Endothelial cell of umbilical vein (primary cell): ENCODE results near the gene PRKG1. TPM values are rescaled to one million over a fixed set of nuclear protein-coding genes. Genes with fewer than 3 reads are reported as not detected.
A peak's percentile ranks its signal among the peaks of the same experiment; 100 is the strongest.

ENCODE experiments used
- BruUV-seq: library from RNA; stranded (reverse); fragments of 400-500 nt; replicated peaks from 2 replicates; lab custom pipeline; 2021; lab: Mats Ljungman, UMichigan
- CTCF ChIA-PET: fragments of 300-600, 350-600 bp; sonication (Branson Sonifier 250); formaldehyde crosslinking; loops from one replicate; lab custom pipeline; 2021; ENCODE audit warnings: antibody characterized with exemption, inconsistent platforms; lab: Charles Lee
- POLR2A ChIA-PET: fragments of 300-600, 350-600 bp; sonication (Branson Sonifier 250); formaldehyde crosslinking; loops from one replicate; lab custom pipeline; 2021; ENCODE audit warnings: antibody characterized with exemption, inconsistent platforms; lab: Charles Lee
- DNase-seq: peaks from one replicate; pipeline ENCODE4 v3.0.0-alpha.2; 2011; ENCODE audit warnings: low read depth, low spot score
- FAIRE-seq: peaks from 2 replicates; lab custom pipeline; 2011; peaks lifted over from hg19 to GRCh38; lab: Jason Lieb, UNC
- H2AFZ ChIP-seq: 2 replicates; pipeline ENCODE4 v1.6.0; 2012; ENCODE audit warnings: low read depth, low read length, control low read depth, inconsistent platforms
- H3K27ac ChIP-seq: 2 replicates; pipeline ENCODE4 v1.5.1; 2011; ENCODE audit warnings: low read depth, mild to moderate bottlenecking, control low read depth, low read length, moderate library complexity; ENCODE audit not compliant: insufficient read depth
- H3K27me3 ChIP-seq, 2 experiments: 2 replicates each; pipeline versions ENCODE4 v1.6.0 to v1.6.1; 2011; ENCODE audit warnings: low read length in 2 of 2, mixed read lengths in 1 of 2; ENCODE audit not compliant: control insufficient read depth in 2 of 2, insufficient read depth in 2 of 2
- H3K36me3 ChIP-seq, 2 experiments: 2 replicates in 1 of 2; 3 replicates in 1 of 2; pipeline ENCODE4 v1.5.1; 2011; ENCODE audit warnings: low read length in 2 of 2, mild to moderate bottlenecking in 1 of 2, moderate library complexity in 1 of 2; ENCODE audit not compliant: control insufficient read depth in 2 of 2, insufficient read depth in 2 of 2; ENCODE audit errors: extremely low read depth in 1 of 2
- H3K4me1 ChIP-seq: 3 replicates; pipeline ENCODE4 v1.5.1; 2011; ENCODE audit warnings: mild to moderate bottlenecking, low read length; ENCODE audit not compliant: control insufficient read depth, insufficient read depth; ENCODE audit errors: extremely low read depth
- H3K4me2 ChIP-seq: 2 replicates; pipeline ENCODE4 v1.6.1; 2011; ENCODE audit warnings: low read length, control low read depth, mixed read lengths; ENCODE audit not compliant: insufficient read depth
- H3K4me3 ChIP-seq, 3 experiments: fragments of 200-600 bp in 1 of 3; sonication (generic), shearing (Covaris generic) in 1 of 3; replicated peaks in 1 of 3; 2 replicates each; pipeline ENCODE4 v1.5.1; 2011 to 2016; ENCODE audit warnings: control low read depth in 3 of 3, low read length in 3 of 3, mild to moderate bottlenecking in 2 of 3, inconsistent platforms in 1 of 3, low read depth in 1 of 3, moderate library complexity in 1 of 3; ENCODE audit not compliant: insufficient read depth in 1 of 3
- H3K79me2 ChIP-seq: 2 replicates; pipeline ENCODE4 v1.6.0; 2012; ENCODE audit warnings: low read length, inconsistent platforms; ENCODE audit not compliant: control insufficient read depth, insufficient read depth
- H3K9ac ChIP-seq: replicated peaks from 2 replicates; pipeline ENCODE3; 2011; ENCODE audit warnings: low read length, control low read depth; ENCODE audit not compliant: insufficient read depth; ENCODE audit errors: extremely low read depth
- H3K9me1 ChIP-seq: replicated peaks from 3 replicates; pipeline ENCODE4 v1.6.0; 2011; ENCODE audit warnings: mild to moderate bottlenecking, low read length; ENCODE audit not compliant: control insufficient read depth, insufficient read depth; ENCODE audit errors: extremely low read depth
- H3K9me3 ChIP-seq: replicated peaks from 2 replicates; pipeline ENCODE4 v1.5.1; 2012; ENCODE audit warnings: low read length, inconsistent platforms; ENCODE audit not compliant: control insufficient read depth, insufficient read depth
- H4K20me1 ChIP-seq: replicated peaks from 2 replicates; pipeline ENCODE3; 2011; ENCODE audit warnings: mild to moderate bottlenecking, low read length; ENCODE audit not compliant: control insufficient read depth, insufficient read depth; ENCODE audit errors: extremely low read depth
- CTCF ChIP-seq, 2 donors: IDR thresholded peaks; 1 replicate in 1 of 2; 2 replicates in 1 of 2; pipeline ENCODE4 v1.5.1; 2011; ENCODE audit warnings: low read length in 2 of 2, mild to moderate bottlenecking in 2 of 2, moderate library complexity in 2 of 2, control low read depth in 1 of 2, inconsistent platforms in 1 of 2, low read depth in 1 of 2; ENCODE audit not compliant: insufficient read depth in 1 of 2; ENCODE audit errors: extremely low read depth in 1 of 2
- MAX ChIP-seq: IDR thresholded peaks from 2 replicates; pipeline ENCODE4 v1.6.1; 2011; ENCODE audit not compliant: insufficient read depth, insufficient read length
- MYC ChIP-seq: IDR thresholded peaks from one replicate; pipeline ENCODE4 v1.6.1; 2011; ENCODE audit warnings: mild to moderate bottlenecking, low read depth, low read length
- dilution Hi-C: fragments of 300-500 bp; cut with MboI; formaldehyde crosslinking; loops from one replicate; pipeline ENCODE4 v1.15.0; 2019; ENCODE audit warnings: low sequenced_read_pairs; ENCODE audit not compliant: extremely low pct_ligation_motif_present
- intact Hi-C: fragments of 100-400 bp; cut with micrococcal nuclease; formaldehyde crosslinking; loops from one replicate; pipeline ENCODE4 v1.10.0; 2022
- polyA plus RNA-seq, 4 experiments: library from polyadenylated mRNA; depleted of rRNA in 3 of 4; stranded (reverse) in 3 of 4; unstranded in 1 of 4; fragments of >200 nt; gene quantifications; 2 replicates each; pipeline versions ENCODE4 v1.2.1 to v1.2.3, GENCODE V29; 2011 to 2012; ENCODE audit warnings: missing spikeins in 1 of 4
- total RNA-seq: library from RNA; stranded (reverse); gene quantifications from 2 replicates; pipeline ENCODE4 v1.2.3, GENCODE V29; 2021

PRKG1 gene
- total and polyA plus RNA-seq, 2 donors (not counting 3 experiments of a cell fraction or from before 2014, with no cell fraction given): 0.01 to 0.18 TPM

GRCh38 chr10:51960494-51960895, 886.2 kb downstream of the PRKG1 start:
- intact Hi-C loops: loop anchor here (1.0 to 2.0 kb wide), 5 partner anchors 255 to 960 kb away; no protein-coding TSS in a partner anchor
- no peak overlapping the region for H2AFZ ChIP-seq
- CTCF ChIA-PET: interaction anchor here (0.8 to 4.4 kb wide), 3 partner anchors 11 to 572 kb away, joined by 3 to 39 read pairs (median 5); no protein-coding TSS in a partner anchor

More at GRCh38 chr10:51960494-51960895, 886.2 kb downstream of the PRKG1 start:
- no peak overlapping the region for H3K27ac ChIP-seq
- H3K79me2 ChIP-seq: no peaks in the 10 kb centered on the region
- no peaks in the 10 kb centered on the region for H4K20me1 ChIP-seq
- H3K9me1 ChIP-seq: no peaks in the 10 kb centered on the region
- no peaks in the 10 kb centered on the region for H3K9me3 ChIP-seq
- TF ChIP-seq MAX (no peak), CTCF (IDR thresholded peaks at IDR 0.05; ENCODE audit: extremely low read depth in 1 of 2, insufficient read depth in 1 of 2, low read depth in 1 of 2, low read length in 2 of 2) (peak; percentile 33 to 34), MYC (no peak)
- H3K36me3 ChIP-seq: no peaks in the 10 kb centered on the region
- dilution Hi-C loops: no loop called here
- BruUV-seq: no TSS peak
- no peak overlapping the region for H3K4me3 ChIP-seq
- DNase-seq (peak; percentile 52), FAIRE-seq (no peak)
- H3K9ac ChIP-seq: no peak overlapping the region
- H3K27me3 ChIP-seq: no peaks in the 10 kb centered on the region
- no peaks in the 10 kb centered on the region for H3K4me1 ChIP-seq
- POLR2A ChIA-PET: no interaction called here
- no peak overlapping the region for H3K4me2 ChIP-seq
